Measurements from ENCODE around the gene TPGS1. TPM values are rescaled to one million over a fixed set of nuclear protein-coding genes. Genes with fewer than 3 reads are reported as not detected.

The TPGS1 gene, protein sequence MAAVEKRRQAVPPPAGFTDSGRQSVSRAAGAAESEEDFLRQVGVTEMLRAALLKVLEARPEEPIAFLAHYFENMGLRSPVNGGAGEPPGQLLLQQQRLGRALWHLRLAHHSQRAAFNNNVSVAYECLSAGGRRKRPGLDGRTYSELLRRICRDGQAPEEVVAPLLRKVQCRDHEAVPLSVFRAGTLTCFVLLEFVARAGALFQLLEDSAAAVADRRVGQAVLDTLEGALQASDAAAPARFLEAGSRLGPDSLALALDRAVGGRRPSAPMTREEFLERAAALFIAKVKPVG
- 60.8 and 64.0 TPM in 2 replicates for total RNA-seq

DNA sequence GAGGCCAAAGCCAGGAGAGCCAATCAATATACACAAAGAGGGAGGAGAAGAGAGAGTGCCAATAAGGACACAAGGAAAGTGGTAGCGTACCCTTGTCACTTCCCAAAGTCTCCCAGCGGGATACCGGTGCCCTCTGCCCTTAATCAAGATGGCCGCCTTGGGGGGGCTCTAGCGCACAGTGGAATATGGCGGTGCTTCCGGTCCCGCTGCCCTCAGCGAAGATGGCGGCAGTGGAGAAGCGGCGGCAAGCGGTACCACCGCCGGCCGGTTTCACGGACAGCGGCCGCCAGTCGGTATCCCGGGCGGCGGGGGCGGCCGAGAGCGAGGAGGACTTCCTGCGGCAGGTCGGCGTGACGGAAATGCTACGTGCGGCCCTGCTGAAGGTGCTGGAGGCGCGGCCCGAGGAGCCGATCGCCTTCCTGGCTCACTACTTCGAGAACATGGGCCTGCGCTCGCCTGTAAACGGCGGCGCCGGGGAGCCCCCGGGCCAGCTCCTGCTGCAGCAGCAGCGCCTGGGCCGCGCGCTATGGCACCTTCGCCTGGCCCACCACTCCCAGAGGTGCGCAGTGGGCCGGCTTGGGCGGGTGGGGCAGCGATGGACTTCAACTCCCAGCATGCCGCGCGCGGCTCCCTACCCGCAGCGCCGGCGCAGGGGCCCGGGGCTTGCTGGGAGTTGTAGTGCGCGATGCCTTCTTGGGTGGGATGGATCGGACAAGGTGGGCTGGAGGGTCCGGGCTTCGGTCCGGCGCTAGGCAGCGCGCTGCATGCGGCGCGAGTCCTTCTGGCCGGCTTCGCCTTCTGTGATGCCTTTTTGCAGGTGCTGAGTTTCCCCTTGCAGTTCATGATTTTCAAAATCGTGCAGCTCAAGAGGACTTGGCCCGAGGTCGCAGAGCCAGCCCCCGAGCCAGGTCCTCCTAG, at the start of gene TPGS1:
Gene TPGS1, plus strand, starts transcription at position 212 of the 918 bp plus-strand sequence. Its CDS starts 10 bp downstream, at position 222.

DNA sequence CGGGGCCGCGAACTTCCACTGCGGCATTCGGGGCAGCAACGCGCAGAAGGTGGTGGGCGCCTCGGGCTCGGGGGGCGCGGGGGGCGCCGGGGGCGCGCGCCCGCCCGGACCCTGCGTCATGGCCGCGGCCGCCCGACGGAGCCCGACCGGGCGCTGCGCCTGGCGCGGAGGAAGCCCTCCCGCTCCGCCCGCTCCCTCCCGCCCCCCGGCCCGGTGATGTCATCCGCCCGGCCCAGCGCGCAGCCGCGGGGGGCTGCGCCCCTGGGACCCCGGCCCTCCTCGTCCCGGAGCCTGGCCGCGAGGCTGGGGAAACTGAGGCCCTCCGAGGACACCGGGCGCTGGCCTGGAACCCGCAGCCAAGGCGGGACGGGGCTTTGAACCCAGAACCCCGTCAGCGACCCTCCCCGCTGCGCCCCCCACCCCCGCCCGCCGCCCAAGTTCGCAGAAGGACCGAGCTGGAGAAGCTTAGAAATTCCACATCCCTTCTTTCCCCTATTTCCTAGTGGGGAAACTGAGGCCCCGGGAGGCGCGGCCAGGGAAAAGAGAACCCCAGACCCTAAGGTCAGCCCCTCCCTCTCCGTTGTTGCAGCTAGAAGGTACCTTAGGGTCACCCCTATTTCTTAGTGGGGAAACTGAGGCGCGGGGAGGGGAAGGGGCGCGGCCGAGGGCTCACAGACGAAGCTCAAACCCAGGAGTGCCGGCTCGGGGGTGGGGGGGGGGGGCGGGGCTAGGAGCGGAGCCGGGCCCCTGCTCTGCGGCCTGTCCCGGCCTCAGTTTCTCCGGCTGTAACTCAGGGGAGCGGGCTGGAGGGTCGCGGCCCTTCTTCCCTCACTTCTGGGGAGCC, 46.2 kb upstream of the TPGS1 start, which contains the start of gene SHC2:
Gene SHC2, minus strand, starts transcription at position 157 of the 844 bp plus-strand sequence. Its CDS starts 37 bp downstream, at position 120.

DNA sequence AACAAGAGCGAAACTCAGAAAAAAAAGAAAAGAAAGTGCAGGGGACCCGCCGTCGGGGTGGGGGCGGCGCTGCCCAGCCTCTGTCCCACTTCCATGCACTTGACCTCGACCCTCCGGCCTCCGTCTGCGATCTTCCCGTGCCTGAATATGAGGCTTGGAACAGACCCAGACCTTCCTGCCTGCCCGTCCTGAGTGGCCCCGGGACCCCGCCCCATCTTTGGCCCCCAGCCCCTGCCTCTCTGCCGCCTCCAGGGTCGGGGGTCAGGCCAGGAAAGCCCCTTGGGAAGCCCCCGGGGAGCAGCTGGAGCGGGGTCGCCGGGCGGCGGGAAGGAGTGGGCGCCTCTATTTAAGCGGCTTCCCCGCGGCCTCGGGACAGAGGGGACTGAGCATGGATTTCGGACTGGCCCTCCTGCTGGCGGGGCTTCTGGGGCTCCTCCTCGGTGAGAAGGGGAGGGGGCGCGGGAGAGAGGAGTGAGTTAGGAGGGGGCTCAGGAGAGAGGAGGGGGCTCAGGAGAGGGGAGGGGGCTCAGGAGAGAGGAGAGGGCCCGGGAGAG, 11.1 kb upstream of the TPGS1 start, which contains the start of gene MADCAM1:
Gene MADCAM1, plus strand, starts transcription at position 375 of the 554 bp plus-strand sequence. Its CDS starts 14 bp downstream, at position 389.

DNA sequence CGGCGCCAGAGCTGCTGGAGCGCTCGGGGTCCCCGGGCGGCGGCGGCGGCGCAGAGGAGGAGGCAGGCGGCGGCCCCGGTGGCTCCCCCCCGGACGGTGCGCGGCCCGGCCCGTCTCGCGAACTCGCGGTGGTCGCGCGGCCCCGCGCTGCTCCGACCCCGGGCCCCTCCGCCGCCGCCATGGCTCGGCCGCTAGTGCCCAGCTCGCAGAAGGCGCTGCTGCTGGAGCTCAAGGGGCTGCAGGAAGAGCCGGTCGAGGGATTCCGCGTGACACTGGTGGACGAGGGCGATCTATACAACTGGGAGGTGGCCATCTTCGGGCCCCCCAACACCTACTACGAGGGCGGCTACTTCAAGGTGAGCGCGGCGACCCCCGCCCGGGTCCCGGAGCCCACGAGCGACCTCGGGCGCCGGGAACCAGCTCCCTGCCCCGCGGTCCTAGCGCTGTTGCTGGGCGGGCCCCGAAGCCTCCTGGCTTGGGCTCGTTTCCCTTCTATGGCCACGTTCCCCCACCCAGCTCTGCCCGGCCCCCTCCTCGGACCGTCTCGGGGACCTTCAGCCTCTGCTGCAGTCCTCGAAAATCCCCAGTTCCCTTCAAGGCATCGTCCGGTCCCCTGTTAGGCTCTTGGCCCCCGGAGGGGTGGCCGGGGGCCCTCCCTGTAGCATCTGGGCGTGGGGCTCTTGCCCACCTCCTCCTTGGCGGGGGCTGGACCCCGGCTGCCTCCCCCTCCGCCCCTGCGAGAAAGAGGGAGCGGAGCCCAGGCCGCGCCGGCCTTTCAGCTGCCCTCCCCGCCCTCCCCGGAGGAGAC, 24.7 kb downstream of the TPGS1 start, which contains the start of gene CDC34:
Gene CDC34, plus strand, starts transcription at position 8 of the 808 bp plus-strand sequence. Its CDS starts 172 bp downstream, at position 180.

DNA sequence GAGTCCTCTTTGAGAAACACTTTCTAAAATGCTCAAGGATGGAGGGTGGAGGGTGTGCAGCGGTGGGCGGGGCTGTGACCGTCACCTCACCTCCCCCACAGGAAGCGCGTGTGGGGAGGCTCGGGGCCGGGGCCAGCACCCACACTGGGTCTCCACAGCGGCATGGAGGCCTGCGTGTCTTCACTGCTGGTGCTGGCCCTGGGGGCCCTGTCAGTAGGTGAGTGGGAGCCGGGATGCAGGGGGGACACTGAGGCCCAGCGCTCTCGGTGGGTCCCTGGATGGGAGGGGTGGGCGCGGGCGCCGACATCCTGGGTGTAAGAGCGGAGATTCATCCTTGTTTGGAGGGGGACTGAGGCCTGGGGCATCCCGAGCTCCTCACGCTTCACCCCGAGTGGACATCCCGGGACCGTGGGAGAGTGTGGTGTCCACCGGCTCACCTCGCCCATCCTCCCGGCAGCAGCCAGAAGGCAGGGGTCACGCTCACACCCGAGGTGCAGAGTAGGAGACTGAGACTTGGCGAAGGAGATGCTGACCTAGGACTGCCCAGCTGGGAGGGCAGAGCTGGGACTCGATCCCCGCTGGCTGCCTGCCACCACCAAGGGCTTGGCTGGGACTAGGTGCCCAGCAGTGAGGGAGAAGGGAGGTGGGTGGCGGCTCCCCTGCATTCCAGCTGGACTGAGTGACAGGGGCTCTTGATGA, 36.8 kb downstream of the TPGS1 start, which contains the start of gene GZMM:
Gene GZMM, plus strand, starts transcription at position 144 of the 699 bp plus-strand sequence. Its CDS starts 19 bp downstream, at position 163.

Other genes with a start within 250 kb of the TPGS1 start
- gene PLPP2, start 216.1 kb upstream of the TPGS1 start, total RNA-seq = 3.3 and 8.0 TPM in 2 replicates
- gene MIER2, start 162.7 kb upstream of the TPGS1 start, total RNA-seq = 13.6 and 17.0 TPM in 2 replicates
- gene C2CD4C, start 98.3 kb upstream of the TPGS1 start, total RNA-seq = not detected in 2 replicates
- 3.1 TPM in 2 replicates for gene SHC2, start 46.5 kb upstream of the TPGS1 start, total RNA-seq
- gene MADCAM1, start 11.0 kb upstream of the TPGS1 start, total RNA-seq = 0.10 TPM in 1 of 2 replicates, not detected in the other
- gene CDC34, start 24.3 kb downstream of the TPGS1 start, total RNA-seq = 55.1 and 58.4 TPM in 2 replicates
- gene GZMM, start 36.6 kb downstream of the TPGS1 start, total RNA-seq = not detected in 2 replicates
- gene BSG, start 65.1 kb downstream of the TPGS1 start, total RNA-seq = 746 and 828 TPM in 2 replicates
- gene HCN2, start 82.4 kb downstream of the TPGS1 start, total RNA-seq = 2.5 and 2.7 TPM in 2 replicates
- gene POLRMT, start 126.0 kb downstream of the TPGS1 start, total RNA-seq = 20.7 and 31.3 TPM in 2 replicates
- gene FGF22, start 132.4 kb downstream of the TPGS1 start, total RNA-seq = not detected in 2 replicates
- gene RNF126, start 155.7 kb downstream of the TPGS1 start, total RNA-seq = 29.8 and 30.6 TPM in 2 replicates
- gene FSTL3, start 168.9 kb downstream of the TPGS1 start, total RNA-seq = 58.3 and 76.3 TPM in 2 replicates
- not detected in 2 replicates for gene PRSS57, start 188.0 kb downstream of the TPGS1 start, total RNA-seq
- gene PALM, start 201.4 kb downstream of the TPGS1 start, total RNA-seq = 46.4 and 55.6 TPM in 2 replicates
- not detected in 2 replicates for gene MISP, start 243.6 kb downstream of the TPGS1 start, total RNA-seq